B cell (primary cell): ENCODE data around the gene BRD1. TPM values are rescaled to one million over a fixed set of nuclear protein-coding genes. Genes with fewer than 3 reads are reported as not detected.

ENCODE experiments used
- ATAC-seq: fragments of 200-7000 bp; cut with Tn5 transposase; one replicate; pipeline ENCODE4 v1.10.0; 2021; ENCODE audit warnings: low read depth, mild to moderate bottlenecking, moderate number of reproducible peaks, moderate library complexity
- CTCF ChIA-PET: fragments of 350-600 bp; sonication (Branson Sonifier 250); formaldehyde crosslinking; loops from one replicate; lab custom pipeline; 2021; ENCODE audit warnings: antibody characterized with exemption, inconsistent platforms; lab: Charles Lee
- POLR2A ChIA-PET: fragments of 350-600 bp; sonication (Branson Sonifier 250); formaldehyde crosslinking; loops from one replicate; lab custom pipeline; 2021; ENCODE audit warnings: antibody characterized with exemption; lab: Charles Lee
- DNase-seq: peaks from one replicate; pipeline ENCODE4 v3.0.0; 2013
- H2AFZ ChIP-seq: 2 replicates; pipeline ENCODE4 v1.6.1; 2012; ENCODE audit warnings: mild to moderate bottlenecking, low read depth, low read length; ENCODE audit not compliant: insufficient read depth, poor library complexity, severe bottlenecking
- H3K27ac ChIP-seq, 2 donors: 1 replicate in 1 of 2; 2 replicates in 1 of 2; pipeline ENCODE4 v1.5.1; 2012 to 2013; ENCODE audit warnings: low read length in 2 of 2, mild to moderate bottlenecking in 2 of 2, moderate library complexity in 1 of 2
- H3K27me3 ChIP-seq, 4 experiments: fragments of 200-600 bp in 1 of 4; sonication (generic) in 1 of 4; replicated peaks in 1 of 4; 1 replicate in 2 of 4; 2 replicates in 2 of 4; pipeline versions ENCODE4 v1.6.1 to v1.7.0; 2013 to 2016; ENCODE audit warnings: low read length in 3 of 4, mild to moderate bottlenecking in 2 of 4, mixed read lengths in 1 of 4, moderate library complexity in 1 of 4; ENCODE audit not compliant: insufficient read depth in 4 of 4, control insufficient read depth in 3 of 4; ENCODE audit errors: control extremely low read depth in 1 of 4
- H3K36me3 ChIP-seq, 2 experiments: replicated peaks in 1 of 2; 1 replicate in 1 of 2; 2 replicates in 1 of 2; pipeline versions ENCODE4 v1.6.1 to v1.7.1; 2013; ENCODE audit warnings: low read length in 1 of 2; ENCODE audit not compliant: insufficient read depth in 2 of 2, control insufficient read depth in 1 of 2; ENCODE audit errors: control extremely low read depth in 1 of 2, extremely low read depth in 1 of 2
- H3K4me1 ChIP-seq, 2 donors: fragments of 200-600 bp in 1 of 2; sonication (generic) in 1 of 2; 1 replicate in 1 of 2; 2 replicates in 1 of 2; pipeline versions ENCODE4 v1.5.1 to v1.6.1; 2013 to 2017; ENCODE audit warnings: low read length in 2 of 2; ENCODE audit not compliant: control insufficient read depth in 2 of 2, insufficient read depth in 2 of 2
- H3K4me2 ChIP-seq: replicated peaks from 2 replicates; pipeline ENCODE3; 2012; ENCODE audit warnings: mild to moderate bottlenecking, low read depth, low read length; ENCODE audit not compliant: poor library complexity, severe bottlenecking
- H3K4me3 ChIP-seq, 5 experiments: fragments of 200-600 bp in 1 of 5; sonication (generic) in 1 of 5; 1 replicate in 3 of 5; 2 replicates in 2 of 5; pipeline versions ENCODE4 v1.5.1 to v1.7.0; 2011 to 2016; ENCODE audit warnings: low read length in 4 of 5, mild to moderate bottlenecking in 4 of 5, low read depth in 2 of 5, control low read depth in 1 of 5, moderate library complexity in 1 of 5; ENCODE audit not compliant: insufficient read depth in 1 of 5; ENCODE audit errors: control extremely low read depth in 1 of 5, extremely low read depth in 1 of 5
- H3K79me2 ChIP-seq: fragments of 200-600 bp; sonication (generic); one replicate; pipeline ENCODE4 v1.6.0; 2016; ENCODE audit warnings: low read length; ENCODE audit not compliant: control insufficient read depth, insufficient read depth
- H3K9ac ChIP-seq: fragments of 200-600 bp; sonication (generic); 2 replicates; pipeline ENCODE4 v1.6.1; 2017; ENCODE audit warnings: mild to moderate bottlenecking, low read length, moderate library complexity
- H3K9me3 ChIP-seq, 3 donors: one replicate each; pipeline versions ENCODE4 v1.6.1 to v1.7.1; 2013; ENCODE audit warnings: low read length in 2 of 3; ENCODE audit not compliant: control insufficient read depth in 2 of 3, insufficient read depth in 1 of 3; ENCODE audit errors: control extremely low read depth in 1 of 3
- H4K20me1 ChIP-seq: 2 replicates; pipeline ENCODE4 v1.6.0; 2012; ENCODE audit warnings: mild to moderate bottlenecking, low read length; ENCODE audit not compliant: insufficient read depth, control insufficient read depth, poor library complexity, severe bottlenecking
- H3K27ac Mint-ChIP-seq: one replicate; pipeline ENCODE4 v1.8.0; 2021; ENCODE audit warnings: mixed read lengths
- H3K27me3 Mint-ChIP-seq: one replicate; pipeline ENCODE4 v1.8.0; 2021; ENCODE audit warnings: mixed read lengths
- H3K4me1 Mint-ChIP-seq: one replicate; pipeline ENCODE4 v1.8.0; 2021; ENCODE audit warnings: mixed read lengths
- H3K4me3 Mint-ChIP-seq: one replicate; pipeline ENCODE4 v1.8.0; 2021; ENCODE audit warnings: mixed read lengths
- H3K9me3 Mint-ChIP-seq: one replicate; pipeline ENCODE4 v1.8.0; 2022; ENCODE audit warnings: mixed read lengths; ENCODE audit not compliant: insufficient read depth
- CTCF ChIP-seq: fragments of 200-600 bp; IDR thresholded peaks from one replicate; pipeline ENCODE4 v1.8.0; 2022; ENCODE audit warnings: antibody characterized with exemption, mild to moderate bottlenecking
- EZH2 ChIP-seq: IDR thresholded peaks from 2 replicates; pipeline ENCODE4 v1.6.1; 2012; ENCODE audit warnings: borderline replicate concordance, low read depth, mild to moderate bottlenecking, moderate library complexity, low read length; ENCODE audit not compliant: insufficient read depth, poor library complexity, severe bottlenecking
- WGBS: methylation state at CpG from one replicate; pipeline ENCODE4 v1.1.5; 2013; ENCODE audit warnings: missing lambda C conversion rate; ENCODE audit not compliant: insufficient coverage; 5-methylcytosine and 5-hydroxymethylcytosine counted together
- intact Hi-C: fragments of 100-400 bp; cut with micrococcal nuclease; formaldehyde crosslinking; loops from one replicate; pipeline ENCODE4 v1.10.0; 2022
- polyA plus RNA-seq: library from polyadenylated mRNA; depleted of rRNA; stranded (reverse); fragments of >200 nt; gene quantifications from 2 replicates; pipeline ENCODE4 v1.2.3, GENCODE V29; 2012
- total RNA-seq, 2 donors: library from RNA; stranded (reverse); fragments of 120-200 nt in 1 of 2; gene quantifications; 1 replicate in 1 of 2; 2 replicates in 1 of 2; pipeline versions ENCODE4 v1.2.3 to v1.2.4, GENCODE V29; 2013 to 2022

The BRD1 gene
- total and polyA plus RNA-seq, 2 donors (not counting 1 experiment from before 2014, with no cell fraction given): 16.9 to 73.3 TPM

- no peak overlapping the region for H3K4me3 ChIP-seq
- ChIA-PET CTCF (interaction anchor here (0.6 to 3.2 kb wide), 19 partner anchors 10 to 646 kb away, joined by 3 to 40 read pairs (median 4); partner anchors contain the start of genes ALG12 and CRELD2), POLR2A (interaction anchor here (0.7 kb wide), 1 partner anchor 263 kb away, joined by 3 read pairs; no protein-coding TSS in a partner anchor)
- no peaks in the 10 kb centered on the region for H3K79me2 ChIP-seq
- Mint-ChIP-seq H3K4me3 (no peak overlapping the region), H3K4me1 (peaks cover 4% of the 10 kb centered on the region), H3K27ac (no peak overlapping the region), H3K9me3 (peaks cover 9% of the 10 kb centered on the region), H3K27me3 (no peaks in the 10 kb centered on the region)
- no peak overlapping the region for H3K4me2 ChIP-seq
- H3K27ac ChIP-seq: no peak overlapping the region
- H4K20me1 ChIP-seq: no peaks in the 10 kb centered on the region
- no peaks in the 10 kb centered on the region for H3K4me1 ChIP-seq
- no peaks in the 10 kb centered on the region for H3K36me3 ChIP-seq
- no peak overlapping the region for H2AFZ ChIP-seq
- H3K9me3 ChIP-seq: peaks cover 0 to 34% (median 12%) of the 10 kb centered on the region in 3 donors
- H3K27me3 ChIP-seq: no peaks in the 10 kb centered on the region
- DNase-seq: peak; percentile 65
- TF ChIP-seq EZH2: no peak
- peak; percentile 79 for TF ChIP-seq CTCF
- ATAC-seq: peak; percentile 59
- 15% methylated on average over 4 of the region's 5 CpGs for WGBS
- no peak overlapping the region for H3K9ac ChIP-seq
- intact Hi-C loops: loop anchor here (1.0 to 10.0 kb wide), 3 partner anchors 158 to 437 kb away; partner anchors contain the start of gene SELENOO
Measured at GRCh38 chr22:49767355-49768062, 60.2 kb downstream of the BRD1 start.

DNA sequence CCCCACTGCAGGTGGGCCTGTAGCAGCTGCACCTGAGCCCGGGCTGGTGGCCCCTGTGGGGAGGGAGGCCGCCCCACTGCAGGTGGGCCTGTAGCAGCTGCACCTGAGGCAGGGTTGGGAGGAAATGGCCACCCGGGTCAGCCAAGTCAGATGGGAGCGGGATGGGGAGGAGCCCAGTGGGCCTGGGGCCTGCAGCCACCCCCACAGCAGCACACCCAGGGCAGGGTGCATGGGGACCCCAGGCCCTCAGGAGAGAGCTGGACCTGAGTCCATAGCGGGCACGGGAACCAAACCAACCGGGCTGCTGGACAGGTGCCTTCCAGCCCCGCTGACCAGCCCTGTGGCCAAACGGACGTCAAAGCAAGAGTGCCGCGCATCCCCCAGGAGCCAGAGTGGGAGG is 61.7 kb downstream of the BRD1 start:
- TF ChIP-seq CTCF (no peak), EZH2 (no peak)
- Histone ChIP-seq H3K79me2 (no peaks in the 10 kb centered on the region), H4K20me1 (no peaks in the 10 kb centered on the region), H3K27me3 (no peaks in the 10 kb centered on the region), H3K9me3 (peaks cover 0 to 34% (median 12%) of the 10 kb centered on the region in 3 donors), H2AFZ (no peak overlapping the region), H3K4me1 (peaks cover 0 to 4% of the 10 kb centered on the region in 2 donors), H3K36me3 (no peaks in the 10 kb centered on the region), H3K4me3 (no peak overlapping the region), H3K9ac (no peak overlapping the region), H3K27ac (no peak overlapping the region), H3K4me2 (no peak overlapping the region)
- ATAC-seq (no peak), DNase-seq (no peak)
- WGBS: 98% methylated on average over 12 of the region's 12 CpGs
- Mint-ChIP-seq H3K27ac (no peak overlapping the region), H3K9me3 (peaks cover 9% of the 10 kb centered on the region), H3K27me3 (peaks cover 4% of the 10 kb centered on the region), H3K4me1 (peaks cover 3% of the 10 kb centered on the region), H3K4me3 (no peak overlapping the region)
- ChIA-PET POLR2A (no interaction called here), CTCF (interaction anchor here (1.0 kb wide), 1 partner anchor 264 kb away, joined by 3 read pairs; no protein-coding TSS in a partner anchor)
- intact Hi-C loops: loop anchor here (5.0 to 10.0 kb wide), 2 partner anchors 206 to 439 kb away; partner anchors contain the start of gene SELENOO
